Measurements from ENCODE around the gene NUDT19. TPM values are rescaled to one million over a fixed set of nuclear protein-coding genes. Genes with fewer than 3 reads are reported as not detected.
"Not testable (repeated sequence)": the region's sequence is repeated elsewhere in the genome, so short reads cannot be mapped to it uniquely, and the experiment has no call there.

The NUDT19 gene
- polyA plus RNA-seq, 1 donor = 13.2 TPM

- WGBS (ENCODE audit: insufficient coverage, low lambda C conversion rate) = 100% methylated on average over 1 of the region's 4 CpGs
- Histone ChIP-seq H3K27me3 (ENCODE audit: control insufficient read depth, insufficient read depth, low read length) (no peaks in the 10 kb centered on the region), H3K4me1 (ENCODE audit: control insufficient read depth, insufficient read depth, low read length) (no peaks in the 10 kb centered on the region), H3K27ac (ENCODE audit: low read length) (no peak overlapping the region), H3K9me3 (ENCODE audit: control insufficient read depth, low read depth, low read length) (no peaks in the 10 kb centered on the region), H3K4me3 (ENCODE audit: low read length) (no peak overlapping the region), H3K36me3 (ENCODE audit: control insufficient read depth, insufficient read depth, low read length) (no peaks in the 10 kb centered on the region)
- no peak for DNase-seq
Measured at GRCh38 chr19:32735936-32736335, 44.3 kb downstream of the NUDT19 start.

GRCh38 chr19:32743021-32743420, 51.4 kb downstream of the NUDT19 start:
- Histone ChIP-seq H3K27me3 (ENCODE audit: control insufficient read depth, insufficient read depth, low read length) (no peaks in the 10 kb centered on the region), H3K27ac (ENCODE audit: low read length) (no peak overlapping the region), H3K4me1 (ENCODE audit: control insufficient read depth, insufficient read depth, low read length) (no peaks in the 10 kb centered on the region), H3K36me3 (ENCODE audit: control insufficient read depth, insufficient read depth, low read length) (no peaks in the 10 kb centered on the region), H3K4me3 (ENCODE audit: low read length) (no peak overlapping the region), H3K9me3 (ENCODE audit: control insufficient read depth, low read depth, low read length) (no peaks in the 10 kb centered on the region)
- WGBS (ENCODE audit: insufficient coverage, low lambda C conversion rate) = no CpG with 5 or more reads among the region's 9 CpGs
- DNase-seq = no peak

GRCh38 chr19:32743447-32743846, 51.8 kb downstream of the NUDT19 start:
- Histone ChIP-seq H3K36me3 (ENCODE audit: control insufficient read depth, insufficient read depth, low read length) (no peaks in the 10 kb centered on the region), H3K9me3 (ENCODE audit: control insufficient read depth, low read depth, low read length) (no peaks in the 10 kb centered on the region), H3K27ac (ENCODE audit: low read length) (no peak overlapping the region), H3K4me3 (ENCODE audit: low read length) (no peak overlapping the region), H3K27me3 (ENCODE audit: control insufficient read depth, insufficient read depth, low read length) (no peaks in the 10 kb centered on the region), H3K4me1 (ENCODE audit: control insufficient read depth, insufficient read depth, low read length) (no peaks in the 10 kb centered on the region)
- no CpG with 5 or more reads among the region's 4 CpGs for WGBS (ENCODE audit: insufficient coverage, low lambda C conversion rate)
- no peak for DNase-seq

- H3K4me3 ChIP-seq (ENCODE audit: low read length) = no peak overlapping the region
- H3K36me3 ChIP-seq (ENCODE audit: control insufficient read depth, insufficient read depth, low read length) = no peaks in the 10 kb centered on the region
- H3K27me3 ChIP-seq (ENCODE audit: control insufficient read depth, insufficient read depth, low read length) = no peaks in the 10 kb centered on the region
- no peak for DNase-seq
- H3K27ac ChIP-seq (ENCODE audit: low read length) = no peak overlapping the region
- H3K4me1 ChIP-seq (ENCODE audit: control insufficient read depth, insufficient read depth, low read length) = no peaks in the 10 kb centered on the region
- H3K9me3 ChIP-seq (ENCODE audit: control insufficient read depth, low read depth, low read length) = no peaks in the 10 kb centered on the region
- no CpG with 5 or more reads among the region's 18 CpGs for WGBS (ENCODE audit: insufficient coverage, low lambda C conversion rate)
Measured at GRCh38 chr19:32744555-32745325, 53.1 kb downstream of the NUDT19 start.

- not testable (repeated sequence) for H3K27ac ChIP-seq (ENCODE audit: low read length); H3K9me3 ChIP-seq (ENCODE audit: control insufficient read depth, low read depth, low read length); H3K36me3 ChIP-seq (ENCODE audit: control insufficient read depth, insufficient read depth, low read length); H3K4me3 ChIP-seq (ENCODE audit: low read length); DNase-seq; H3K27me3 ChIP-seq (ENCODE audit: control insufficient read depth, insufficient read depth, low read length); H3K4me1 ChIP-seq (ENCODE audit: control insufficient read depth, insufficient read depth, low read length)
- WGBS (ENCODE audit: insufficient coverage, low lambda C conversion rate) = no CpG with 5 or more reads among the region's 2 CpGs
Measured at GRCh38 chr19:32745594-32746251, 54.1 kb downstream of the NUDT19 start.

- 14% methylated on average over 2 of the region's 2 CpGs for WGBS (ENCODE audit: insufficient coverage, low lambda C conversion rate)
- H3K4me1 ChIP-seq (ENCODE audit: control insufficient read depth, insufficient read depth, low read length); H3K27me3 ChIP-seq (ENCODE audit: control insufficient read depth, insufficient read depth, low read length); DNase-seq; H3K36me3 ChIP-seq (ENCODE audit: control insufficient read depth, insufficient read depth, low read length); H3K27ac ChIP-seq (ENCODE audit: low read length); H3K4me3 ChIP-seq (ENCODE audit: low read length); H3K9me3 ChIP-seq (ENCODE audit: control insufficient read depth, low read depth, low read length): not testable (repeated sequence)
Measured at GRCh38 chr19:32746631-32747196, 55.1 kb downstream of the NUDT19 start.

- Histone ChIP-seq H3K9me3 (ENCODE audit: control insufficient read depth, low read depth, low read length) (no peaks in the 10 kb centered on the region), H3K27me3 (ENCODE audit: control insufficient read depth, insufficient read depth, low read length) (no peaks in the 10 kb centered on the region), H3K27ac (ENCODE audit: low read length) (no peak overlapping the region), H3K36me3 (ENCODE audit: control insufficient read depth, insufficient read depth, low read length) (no peaks in the 10 kb centered on the region), H3K4me1 (ENCODE audit: control insufficient read depth, insufficient read depth, low read length) (no peaks in the 10 kb centered on the region), H3K4me3 (ENCODE audit: low read length) (no peak overlapping the region)
- no peak for DNase-seq
- no CpG with 5 or more reads among the region's 5 CpGs for WGBS (ENCODE audit: insufficient coverage, low lambda C conversion rate)
Measured at GRCh38 chr19:32748497-32748896, 56.9 kb downstream of the NUDT19 start.

- H3K27ac ChIP-seq (ENCODE audit: low read length) = no peak overlapping the region
- no CpG with 5 or more reads among the region's 3 CpGs for WGBS (ENCODE audit: insufficient coverage, low lambda C conversion rate)
- no peaks in the 10 kb centered on the region for H3K9me3 ChIP-seq (ENCODE audit: control insufficient read depth, low read depth, low read length)
- no peaks in the 10 kb centered on the region for H3K27me3 ChIP-seq (ENCODE audit: control insufficient read depth, insufficient read depth, low read length)
- H3K36me3 ChIP-seq (ENCODE audit: control insufficient read depth, insufficient read depth, low read length) = no peaks in the 10 kb centered on the region
- H3K4me1 ChIP-seq (ENCODE audit: control insufficient read depth, insufficient read depth, low read length) = no peaks in the 10 kb centered on the region
- no peak overlapping the region for H3K4me3 ChIP-seq (ENCODE audit: low read length)
- no peak for DNase-seq
Measured at GRCh38 chr19:32748948-32749347, 57.3 kb downstream of the NUDT19 start.

- no peaks in the 10 kb centered on the region for H3K27me3 ChIP-seq (ENCODE audit: control insufficient read depth, insufficient read depth, low read length)
- no peak overlapping the region for H3K4me3 ChIP-seq (ENCODE audit: low read length)
- DNase-seq = no peak
- no CpG with 5 or more reads among the region's 6 CpGs for WGBS (ENCODE audit: insufficient coverage, low lambda C conversion rate)
- no peaks in the 10 kb centered on the region for H3K9me3 ChIP-seq (ENCODE audit: control insufficient read depth, low read depth, low read length)
- no peak overlapping the region for H3K27ac ChIP-seq (ENCODE audit: low read length)
- no peaks in the 10 kb centered on the region for H3K4me1 ChIP-seq (ENCODE audit: control insufficient read depth, insufficient read depth, low read length)
- no peaks in the 10 kb centered on the region for H3K36me3 ChIP-seq (ENCODE audit: control insufficient read depth, insufficient read depth, low read length)
Measured at GRCh38 chr19:32749361-32749760, 57.7 kb downstream of the NUDT19 start.

- H3K4me3 ChIP-seq (ENCODE audit: low read length) = no peak overlapping the region
- H3K36me3 ChIP-seq (ENCODE audit: control insufficient read depth, insufficient read depth, low read length) = no peaks in the 10 kb centered on the region
- H3K9me3 ChIP-seq (ENCODE audit: control insufficient read depth, low read depth, low read length) = no peaks in the 10 kb centered on the region
- no peaks in the 10 kb centered on the region for H3K4me1 ChIP-seq (ENCODE audit: control insufficient read depth, insufficient read depth, low read length)
- no CpG with 5 or more reads among the region's 4 CpGs for WGBS (ENCODE audit: insufficient coverage, low lambda C conversion rate)
- no peaks in the 10 kb centered on the region for H3K27me3 ChIP-seq (ENCODE audit: control insufficient read depth, insufficient read depth, low read length)
- no peak overlapping the region for H3K27ac ChIP-seq (ENCODE audit: low read length)
- no peak for DNase-seq
Measured at GRCh38 chr19:32750441-32751055, 58.9 kb downstream of the NUDT19 start.
